Adrenal gland (tissue), 12 donors: Measurements from ENCODE around the gene MGAT5. TPM values are rescaled to one million over a fixed set of nuclear protein-coding genes. Genes with fewer than 3 reads are reported as not detected.
A peak's percentile ranks its signal among the peaks of the same experiment; 100 is the strongest.

Source experiments
- DNase-seq, 7 donors: peaks; one replicate each; pipeline ENCODE4 v3.0.0-alpha.2; 2019 to 2020
- H3K27ac ChIP-seq, 5 donors: fragments of 200-600 bp; sonication (generic) in 4 of 5; 1 replicate in 3 of 5; 2 replicates in 2 of 5; pipeline versions ENCODE4 v1.5.1 to v1.8.0; 2016 to 2020; ENCODE audit warnings: mild to moderate bottlenecking in 1 of 5
- H3K27me3 ChIP-seq: fragments of 200-600 bp; 2 replicates; pipeline ENCODE4 v1.8.0; 2021
- H3K36me3 ChIP-seq, 2 donors: fragments of 200-600 bp; replicated peaks in 1 of 2; 1 replicate in 1 of 2; 2 replicates in 1 of 2; pipeline versions ENCODE4 v1.5.1 to v1.8.0; 2018 to 2022
- H3K4me1 ChIP-seq, 2 donors: fragments of 200-600 bp; replicated peaks in 1 of 2; 1 replicate in 1 of 2; 2 replicates in 1 of 2; pipeline versions ENCODE4 v1.5.1 to v1.8.0; 2018 to 2021
- H3K4me3 ChIP-seq, 4 donors: fragments of 200-600 bp; sonication (generic) in 3 of 4; one replicate each; pipeline ENCODE4 v1.5.1; 2016 to 2018
- H3K9me3 ChIP-seq, 3 donors: fragments of 200-600 bp; sonication (generic) in 1 of 3; replicated peaks in 1 of 3; 1 replicate in 2 of 3; 2 replicates in 1 of 3; pipeline versions ENCODE4 v1.5.1 to v1.8.0; 2016 to 2021
- POLR2A ChIP-seq, 2 donors: fragments of 450-650 bp; IDR thresholded peaks; one replicate each; pipeline ENCODE4 v1.6.1; 2017; ENCODE audit warnings: antibody characterized with exemption in 2 of 2, mild to moderate bottlenecking in 2 of 2, moderate library complexity in 1 of 2
- WGBS, 4 donors: extraction: QIAGEN DNeasy Blood & Tissue Kit in 2 of 4; methylation state at CpG; one replicate each; pipeline versions ENCODE4 v1.1.5 to v1.1.7; 2013 to 2017; 5-methylcytosine and 5-hydroxymethylcytosine counted together
- intact Hi-C, 2 donors: fragments of 100-400 bp; cut with DNase I; formaldehyde crosslinking; loops; one replicate each; pipeline versions ENCODE4 v1.14.1 to v1.15.0; 2022 to 2023
- polyA plus RNA-seq, 3 donors: library from polyadenylated mRNA; stranded (reverse); fragments of 200-250 nt in 2 of 3; fragments of 350-450 nt in 1 of 3; fragmentation: Illumina TruSeq in 1 of 3; extraction: RNeasy Lipid Tissue Mini Kit (QIAGEN cat#74804) in 1 of 3; gene quantifications; one replicate each; pipeline ENCODE4 v1.2.3, GENCODE V29; 2013 to 2014
- total RNA-seq, 9 donors: library from RNA; depleted of rRNA in 4 of 9; stranded (reverse); fragments of >200 nt in 4 of 9; fragments of 120-200 nt in 1 of 9; fragmentation: NEBNext Ultra II Directional in 1 of 9; extraction: Animal tissue kit (Norgen Biotek cat#: 25700) in 1 of 9; gene quantifications; one replicate each; pipeline versions ENCODE4 v1.1.0 to v1.2.4, GENCODE V29; 2013 to 2023
- TF ChIP-seq, protein P1 (sequence below), 6 experiments: fragments of 450-650 bp in 4 of 6; fragments of 200-600 bp in 2 of 6; sonication (generic) in 1 of 6; IDR thresholded peaks; 1 replicate in 5 of 6; 2 replicates in 1 of 6; pipeline versions ENCODE4 v1.5.1 to v1.8.0; 2016 to 2021; ENCODE audit warnings: antibody characterized with exemption in 6 of 6, mild to moderate bottlenecking in 2 of 6, moderate library complexity in 1 of 6
- donor health status: healthy with polysubstance abuse.
- donor health status: Bipolar disorder and iron deficiency.
- donor health status: DM: yes; HTN: yes; CAD: no.
- donor health status: DM: no; HTN: no; CAD: no.
- donor health status: DM: no; HTN: no; CAD: no.
- donor health status: DM: yes; HTN: yes; CAD: no.

MGAT5 gene
- total and polyA plus RNA-seq, 12 donors: 2.9 to 74.6 (median 41.1) TPM

- Histone ChIP-seq H3K4me3 (no peak overlapping the region), H3K27me3 (no peaks in the 10 kb centered on the region), H3K4me1 (no peaks in the 10 kb centered on the region), H3K27ac (no peak overlapping the region), H3K36me3 (no peaks in the 10 kb centered on the region), H3K9me3 (no peaks in the 10 kb centered on the region)
- no peak for TF ChIP-seq POLR2A (IDR thresholded peaks at IDR 0.05)
- TF ChIP-seq, protein P1, sequence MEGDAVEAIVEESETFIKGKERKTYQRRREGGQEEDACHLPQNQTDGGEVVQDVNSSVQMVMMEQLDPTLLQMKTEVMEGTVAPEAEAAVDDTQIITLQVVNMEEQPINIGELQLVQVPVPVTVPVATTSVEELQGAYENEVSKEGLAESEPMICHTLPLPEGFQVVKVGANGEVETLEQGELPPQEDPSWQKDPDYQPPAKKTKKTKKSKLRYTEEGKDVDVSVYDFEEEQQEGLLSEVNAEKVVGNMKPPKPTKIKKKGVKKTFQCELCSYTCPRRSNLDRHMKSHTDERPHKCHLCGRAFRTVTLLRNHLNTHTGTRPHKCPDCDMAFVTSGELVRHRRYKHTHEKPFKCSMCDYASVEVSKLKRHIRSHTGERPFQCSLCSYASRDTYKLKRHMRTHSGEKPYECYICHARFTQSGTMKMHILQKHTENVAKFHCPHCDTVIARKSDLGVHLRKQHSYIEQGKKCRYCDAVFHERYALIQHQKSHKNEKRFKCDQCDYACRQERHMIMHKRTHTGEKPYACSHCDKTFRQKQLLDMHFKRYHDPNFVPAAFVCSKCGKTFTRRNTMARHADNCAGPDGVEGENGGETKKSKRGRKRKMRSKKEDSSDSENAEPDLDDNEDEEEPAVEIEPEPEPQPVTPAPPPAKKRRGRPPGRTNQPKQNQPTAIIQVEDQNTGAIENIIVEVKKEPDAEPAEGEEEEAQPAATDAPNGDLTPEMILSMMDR (IDR thresholded peaks at IDR 0.05): no peak
- 77 to 86% (median 84%) methylated on average over 1 to 3 of the region's 3 CpGs for WGBS, 4 donors
- peak in 1 of 7 donors; percentile 38 for DNase-seq
- intact Hi-C loops: no loop called here
Observed at GRCh38 chr2:134438371-134438770, 184.5 kb downstream of the MGAT5 start.

DNA sequence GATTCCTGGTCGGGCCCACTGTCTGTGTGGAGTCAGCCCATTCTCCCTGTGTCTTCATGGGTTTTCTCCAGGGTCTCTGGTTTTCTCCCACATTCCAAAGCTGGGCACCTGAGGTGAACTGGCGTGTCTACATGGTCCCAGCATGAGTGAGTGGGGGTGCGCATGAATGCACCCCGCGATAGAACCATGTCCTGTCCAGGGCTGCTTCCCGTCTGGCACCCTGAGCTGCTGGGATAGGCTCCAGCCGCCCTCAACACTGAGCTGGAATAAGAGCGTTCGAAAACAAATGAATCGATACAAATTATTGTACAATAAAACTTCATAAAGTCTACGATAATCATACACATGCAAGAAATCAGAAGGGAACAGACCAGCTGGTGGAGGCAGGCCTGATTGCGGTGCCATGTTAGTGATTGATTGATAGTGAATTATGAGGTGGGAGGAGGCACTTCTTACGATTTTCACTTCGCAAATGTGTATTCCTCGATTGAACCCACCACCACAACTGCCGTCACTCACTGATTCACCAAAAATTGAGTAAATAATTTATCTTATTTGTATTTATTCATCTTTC lies 186.6 kb downstream of the MGAT5 start:
- no peak for DNase-seq
- intact Hi-C loops: no loop called here
- H3K9me3 ChIP-seq: no peaks in the 10 kb centered on the region
- H3K27me3 ChIP-seq: no peaks in the 10 kb centered on the region
- no peaks in the 10 kb centered on the region for H3K36me3 ChIP-seq
- TF ChIP-seq, protein P1 (IDR thresholded peaks at IDR 0.05): no peak
- TF ChIP-seq POLR2A (IDR thresholded peaks at IDR 0.05): no peak
- H3K4me1 ChIP-seq: no peaks in the 10 kb centered on the region
- 93 to 98% (median 97%) methylated on average over 16 of the region's 16 CpGs for WGBS, 4 donors
- no peak overlapping the region for H3K4me3 ChIP-seq
- H3K27ac ChIP-seq: no peak overlapping the region

DNA sequence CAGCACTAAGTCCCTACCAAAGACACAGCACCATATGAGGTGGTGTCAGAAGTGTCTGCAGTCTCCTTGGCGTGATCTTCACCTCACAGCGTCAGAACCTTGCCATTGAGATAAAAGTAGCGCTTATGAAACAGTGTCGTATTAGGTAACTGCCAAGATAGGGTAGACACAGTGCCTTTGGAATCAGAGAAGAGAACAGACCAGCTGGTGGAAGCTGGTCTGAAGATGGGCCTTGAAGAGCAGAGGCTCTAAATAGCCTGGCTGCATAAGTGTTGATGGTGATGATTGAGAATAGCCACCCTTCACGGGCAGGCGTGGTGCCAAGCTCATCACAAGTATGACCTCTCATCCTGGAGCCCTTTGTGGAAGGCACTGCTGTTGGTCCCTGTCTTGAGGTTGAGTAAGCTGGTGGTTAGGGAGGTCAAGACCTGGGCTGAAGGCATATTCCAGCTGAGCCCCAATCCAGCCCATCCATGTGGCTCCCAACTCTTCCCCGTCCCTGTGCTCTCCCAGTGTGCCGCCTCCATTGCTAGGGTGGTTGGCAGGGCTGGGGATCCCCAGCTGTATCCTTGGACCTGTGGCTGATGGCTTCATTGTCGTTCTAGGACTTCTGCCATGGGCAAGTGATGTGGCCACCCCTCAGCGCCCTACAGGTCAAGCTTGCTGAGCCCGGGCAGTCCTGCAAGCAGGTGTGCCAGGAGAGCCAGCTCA lies 187.4 kb downstream of the MGAT5 start:
- Histone ChIP-seq H3K9me3 (no peaks in the 10 kb centered on the region), H3K4me1 (peaks cover 0 to 5% of the 10 kb centered on the region in 2 donors), H3K27me3 (no peaks in the 10 kb centered on the region), H3K4me3 (no peak overlapping the region), H3K36me3 (no peaks in the 10 kb centered on the region), H3K27ac (no peak overlapping the region)
- 94 to 97% (median 95%) methylated on average over 6 to 11 of the region's 11 CpGs for WGBS, 4 donors
- TF ChIP-seq, protein P1 (IDR thresholded peaks at IDR 0.05): no peak
- no peak for TF ChIP-seq POLR2A (IDR thresholded peaks at IDR 0.05)
- DNase-seq: no peak
- intact Hi-C loops: no loop called here

DNA sequence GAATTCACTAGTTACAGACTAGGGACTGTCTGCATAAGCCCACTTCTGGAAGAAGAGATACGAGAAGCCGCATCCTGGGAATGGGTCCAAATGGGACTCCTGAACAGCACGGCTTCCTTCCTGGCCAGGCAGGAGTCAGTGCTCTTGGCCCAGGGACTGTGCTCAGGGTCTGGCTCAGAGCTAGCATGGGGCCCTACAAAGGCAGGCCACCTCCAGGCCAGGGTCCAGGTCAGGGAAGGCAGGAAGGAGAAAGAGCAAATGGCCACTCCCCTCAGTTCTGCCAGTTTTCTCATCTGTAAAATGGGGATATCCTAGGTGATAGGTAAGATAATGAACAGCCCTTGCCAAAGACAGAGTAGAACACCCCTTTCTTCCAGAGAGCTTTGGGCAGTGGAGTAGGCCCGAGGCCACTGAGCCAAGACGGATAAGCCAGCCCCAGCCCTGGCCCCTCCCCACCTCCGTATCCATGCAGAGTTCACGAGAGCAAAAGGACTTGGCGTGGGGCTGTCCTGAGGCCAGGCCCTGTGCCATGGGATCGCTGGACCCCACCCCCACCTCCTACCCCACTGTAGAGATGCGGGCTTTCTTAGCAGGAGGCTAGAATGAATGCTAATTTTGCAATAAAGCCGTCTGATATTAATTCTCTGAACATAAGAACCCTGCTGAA lies 190.1 kb downstream of the MGAT5 start:
- Histone ChIP-seq H3K27ac (no peak overlapping the region), H3K4me3 (no peak overlapping the region), H3K36me3 (peaks cover 0 to 6% of the 10 kb centered on the region in 2 donors), H3K27me3 (no peaks in the 10 kb centered on the region), H3K4me1 (peaks cover 0 to 7% of the 10 kb centered on the region in 2 donors), H3K9me3 (no peaks in the 10 kb centered on the region)
- no peak for DNase-seq
- WGBS, 4 donors: 90 to 100% (median 92%) methylated on average over 6 to 11 of the region's 11 CpGs
- TF ChIP-seq POLR2A (IDR thresholded peaks at IDR 0.05): no peak
- TF ChIP-seq, protein P1 (IDR thresholded peaks at IDR 0.05): no peak
- intact Hi-C loops: no loop called here
